SHP77 treated with DMSO at 0.1 percent for 48 hours (cell line): Measurements from ENCODE around the gene URB2.
"Not testable (repeated sequence)": the region's sequence is repeated elsewhere in the genome, so short reads cannot be mapped to it uniquely, and the experiment has no call there.

Experiments used
- DNase-seq: peaks from one replicate; lab custom pipeline; 2025; lab: John Stamatoyannopoulos, UW

URB2 gene

DNA sequence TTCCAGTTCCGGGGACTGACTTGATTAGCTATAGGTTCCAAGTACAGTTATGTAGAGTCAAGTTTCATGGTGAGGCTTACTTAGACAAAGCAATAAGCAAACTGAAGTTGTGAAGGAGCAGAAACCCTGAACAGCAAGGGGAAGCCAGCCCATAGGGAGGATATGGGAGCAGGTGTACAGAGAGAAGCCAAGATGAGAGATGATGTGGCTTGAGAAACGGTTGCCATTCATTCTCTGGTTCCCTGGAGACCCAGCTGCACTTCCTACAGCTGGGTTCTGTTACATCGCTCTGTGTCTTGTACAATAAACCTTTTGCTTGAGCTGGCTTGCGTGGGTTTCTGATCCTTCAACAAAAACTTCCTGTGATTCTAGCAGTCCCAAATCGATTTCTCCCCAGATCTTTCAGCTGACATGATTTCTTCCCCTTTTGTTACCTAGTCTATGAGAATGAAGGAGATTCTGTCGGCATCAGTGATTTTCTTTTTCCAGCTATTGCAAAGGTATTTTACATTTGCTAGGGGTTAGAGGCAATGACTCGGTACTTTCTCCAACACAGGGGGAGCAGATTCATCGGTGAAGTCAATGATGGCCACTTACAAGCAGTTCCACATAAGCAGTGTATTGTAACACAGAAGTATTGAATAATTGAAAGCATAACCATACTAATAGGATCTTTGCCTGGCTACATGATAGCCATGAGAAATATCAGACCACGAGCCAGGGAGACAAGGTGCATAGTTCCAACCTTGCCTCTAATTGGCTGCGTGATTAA lies 67.3 kb downstream of the URB2 start:
- DNase-seq = no peak

DNA sequence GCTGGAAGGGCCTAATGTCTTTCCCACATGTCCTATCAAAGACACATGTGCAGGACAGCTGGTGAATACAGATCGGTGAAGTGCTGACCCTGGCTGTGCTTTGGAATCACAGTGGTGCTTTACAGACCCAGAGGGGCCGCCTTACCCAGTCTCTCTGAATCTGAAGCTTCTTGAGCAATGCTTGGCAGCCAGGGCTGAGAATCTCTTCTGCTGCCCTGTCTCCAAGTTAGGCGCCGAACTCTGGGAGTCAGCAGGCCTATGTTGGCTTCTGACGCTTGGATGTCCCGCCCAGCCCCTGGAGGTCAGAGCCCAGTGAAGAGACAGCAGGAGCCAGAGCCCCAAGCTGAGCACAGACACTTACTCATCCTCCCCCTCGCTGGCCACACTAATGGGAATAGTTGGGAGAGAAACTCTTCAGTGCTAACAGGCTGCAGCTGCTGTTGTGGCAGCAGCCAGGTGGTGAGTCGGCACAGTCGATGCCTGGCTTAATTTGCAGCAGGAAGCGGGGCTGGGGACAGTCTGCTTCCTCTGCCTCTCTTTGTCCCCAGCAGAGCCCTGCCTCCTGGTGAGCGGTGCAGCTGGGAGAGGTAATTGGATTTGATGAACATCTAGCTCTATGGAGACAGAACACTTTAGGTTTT lies 68.1 kb downstream of the URB2 start:
- peak; percentile 88 for DNase-seq

DNA sequence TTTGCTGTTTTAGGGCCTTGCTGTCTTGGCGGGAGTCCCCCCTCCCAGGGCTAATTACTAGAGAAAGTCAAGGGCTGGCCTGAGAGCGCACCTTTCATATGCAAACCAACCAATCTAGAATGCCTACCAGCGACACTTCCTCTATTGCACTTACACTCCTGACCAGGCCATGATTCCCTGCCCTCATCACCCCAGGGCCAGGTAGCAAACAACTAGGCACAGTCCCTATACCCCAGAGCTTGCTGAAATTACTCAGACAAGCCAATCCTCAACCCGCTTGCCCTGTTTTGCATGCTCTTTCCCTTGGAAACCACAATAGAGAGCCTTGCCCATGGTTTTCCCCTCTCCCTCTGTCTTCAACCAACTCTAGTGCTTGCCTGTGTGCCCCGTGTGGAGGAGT lies 70.3 kb downstream of the URB2 start:
- no peak for DNase-seq

DNA sequence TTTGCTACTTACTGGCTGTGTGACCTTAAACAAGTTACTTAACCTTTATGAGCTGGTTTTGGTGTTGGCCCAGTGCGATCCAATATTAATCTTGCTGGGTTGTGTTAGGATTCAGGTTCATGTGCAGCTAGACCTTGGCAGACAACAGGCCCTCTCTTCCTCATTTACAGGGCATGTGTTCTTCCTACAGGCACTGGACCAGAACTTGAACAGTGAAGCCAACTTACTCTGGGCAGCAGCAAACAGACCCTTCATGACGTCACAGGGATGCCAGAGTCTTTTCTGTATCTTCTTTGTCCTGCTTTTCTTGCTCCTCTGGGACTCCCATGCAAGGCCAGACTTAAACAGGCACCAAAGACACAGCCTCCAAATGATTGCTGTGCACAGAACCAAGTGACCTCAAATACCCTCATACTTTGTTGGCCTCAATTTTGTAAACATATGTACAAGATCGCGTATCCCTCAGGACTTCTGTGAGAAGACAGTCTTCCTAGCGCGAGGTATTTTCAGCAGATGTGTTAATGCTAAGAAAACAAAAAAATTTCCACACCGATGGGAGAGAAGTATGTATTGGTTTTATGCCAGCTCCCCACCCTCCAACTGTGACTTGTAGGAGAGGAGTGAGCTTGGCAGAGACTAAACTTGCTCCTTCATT lies 73.7 kb downstream of the URB2 start:
- DNase-seq = no peak

DNA sequence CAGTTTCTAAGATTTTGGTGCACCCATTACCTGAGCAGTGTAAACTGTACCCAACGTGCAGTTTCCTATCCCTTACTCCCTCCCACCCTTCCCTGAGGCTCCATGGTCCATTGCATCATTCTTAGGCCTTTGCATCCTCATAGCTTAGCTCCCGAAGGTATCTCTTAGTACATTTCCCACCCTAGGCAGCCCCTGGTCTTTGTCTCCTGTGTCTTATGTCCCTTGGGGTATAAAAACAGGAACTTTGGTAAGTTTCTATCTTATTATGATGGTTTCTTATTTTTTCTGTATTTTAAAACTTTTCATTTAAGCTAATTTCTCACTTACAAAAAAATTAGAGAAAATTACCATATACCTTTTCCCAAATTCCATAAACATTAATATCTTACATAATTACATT lies 78.1 kb downstream of the URB2 start:
- no peak for DNase-seq

DNA sequence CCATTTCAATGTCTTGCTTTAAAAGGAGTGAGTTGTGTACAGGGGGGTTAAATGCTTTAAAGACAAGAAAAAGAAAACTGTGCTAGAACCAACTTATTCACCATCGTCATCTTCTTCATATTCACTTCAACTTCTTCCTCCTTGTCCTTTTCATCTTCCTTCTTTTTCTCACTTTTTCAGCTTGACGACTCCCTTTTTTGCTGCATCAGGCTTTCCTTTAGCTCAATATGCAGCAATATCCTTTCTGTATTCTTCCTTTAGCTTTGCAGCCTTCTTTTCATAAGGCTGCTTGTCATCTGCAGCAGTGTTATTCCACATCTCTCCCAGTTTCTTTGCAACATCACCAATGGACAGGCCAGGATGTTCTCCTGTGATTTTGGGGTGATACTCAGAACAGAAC lies 79.1 kb downstream of the URB2 start:
- DNase-seq = not testable (repeated sequence)

DNA sequence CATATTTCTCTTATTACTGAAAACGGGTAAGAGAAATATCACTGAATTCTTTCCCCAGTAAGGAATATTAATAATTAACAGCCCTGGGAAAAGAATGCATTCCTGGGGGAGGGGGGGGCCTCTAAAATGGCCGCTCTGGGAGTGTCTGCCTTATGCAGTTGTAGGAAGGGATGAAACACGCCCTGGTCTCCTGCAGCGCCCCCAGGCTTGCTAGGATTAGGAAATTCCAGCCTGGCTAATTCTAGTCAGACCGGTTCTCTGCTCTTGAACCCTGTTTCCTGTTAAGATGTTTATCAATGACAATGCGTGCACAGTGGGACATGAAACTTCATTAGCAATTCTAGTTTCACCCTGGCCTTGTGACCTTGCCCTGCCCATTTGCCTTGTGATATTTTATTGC lies 81.1 kb downstream of the URB2 start:
- DNase-seq = not testable (repeated sequence)

DNA sequence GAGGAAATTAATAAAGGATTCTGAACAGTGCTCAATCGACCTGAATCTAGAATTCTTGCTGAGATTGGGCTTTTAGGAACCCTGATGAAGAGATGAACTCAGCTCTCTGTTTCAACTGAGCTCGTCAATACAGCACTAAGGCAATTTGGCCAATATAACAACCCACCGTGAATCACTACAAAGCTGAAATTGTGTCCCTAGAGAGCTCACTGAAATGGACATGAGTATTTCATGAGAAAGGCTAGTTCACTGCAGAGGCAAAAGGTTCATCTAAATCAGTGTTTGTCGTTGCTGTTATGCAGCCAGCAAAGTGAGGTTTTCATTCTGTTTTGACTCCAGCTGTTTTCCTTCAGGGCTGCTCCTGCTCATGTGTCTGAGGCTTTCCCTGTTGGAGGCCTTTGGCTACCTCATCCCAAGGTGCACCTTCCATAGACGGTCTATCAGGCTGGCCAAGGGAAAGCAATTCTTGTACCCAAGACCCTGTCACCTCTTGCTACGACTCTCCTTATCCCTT lies 83.5 kb downstream of the URB2 start:
- no peak for DNase-seq
